ENCODE results near the gene UBE2N.

UBE2N gene

DNA sequence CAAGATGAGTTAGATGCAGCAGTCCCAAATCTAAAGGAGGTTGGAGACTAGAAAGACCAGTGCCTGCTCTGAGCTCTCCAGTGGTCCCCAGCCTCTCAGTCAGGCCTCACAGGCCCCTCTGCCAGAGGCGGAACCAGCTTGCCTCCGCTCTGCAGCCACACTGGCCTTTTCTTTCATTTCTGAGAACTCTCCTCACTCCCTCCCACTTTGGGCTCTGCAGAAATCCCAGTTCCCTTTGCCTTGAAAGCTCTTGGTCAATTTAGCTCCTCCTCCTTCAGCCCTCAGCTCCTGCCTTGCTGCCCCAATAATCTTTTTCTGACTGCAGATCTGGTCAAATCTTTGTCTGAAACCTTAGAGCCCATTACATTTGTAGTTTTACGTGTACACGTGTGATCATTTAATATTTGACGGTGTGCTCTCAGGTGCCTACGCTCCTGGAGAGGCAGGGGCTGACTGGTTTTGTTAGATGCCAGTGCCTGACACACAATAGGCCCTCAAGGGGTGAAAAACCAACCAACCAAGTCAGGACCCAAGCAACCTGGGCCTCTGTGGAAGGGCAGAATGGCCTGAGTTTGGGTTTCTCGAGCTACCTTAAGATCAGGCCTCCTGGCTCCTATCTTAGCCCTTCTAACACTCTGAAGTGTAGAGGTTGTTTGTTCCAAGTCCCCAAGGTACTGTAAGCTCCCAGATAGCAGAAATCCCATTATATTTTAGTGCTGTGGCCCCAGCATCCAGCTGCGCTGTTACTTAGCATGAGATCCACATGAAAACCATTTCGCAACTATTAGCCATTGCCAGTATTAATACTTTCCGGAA is 65.1 kb downstream of the UBE2N start:
- TF ChIP-seq ZFX (IDR thresholded peaks at IDR 0.05) = no peak
- no peak for TF ChIP-seq CTCF (conservative IDR thresholded peaks at IDR 0.05)
- H3K27ac ChIP-seq = no peak overlapping the region

DNA sequence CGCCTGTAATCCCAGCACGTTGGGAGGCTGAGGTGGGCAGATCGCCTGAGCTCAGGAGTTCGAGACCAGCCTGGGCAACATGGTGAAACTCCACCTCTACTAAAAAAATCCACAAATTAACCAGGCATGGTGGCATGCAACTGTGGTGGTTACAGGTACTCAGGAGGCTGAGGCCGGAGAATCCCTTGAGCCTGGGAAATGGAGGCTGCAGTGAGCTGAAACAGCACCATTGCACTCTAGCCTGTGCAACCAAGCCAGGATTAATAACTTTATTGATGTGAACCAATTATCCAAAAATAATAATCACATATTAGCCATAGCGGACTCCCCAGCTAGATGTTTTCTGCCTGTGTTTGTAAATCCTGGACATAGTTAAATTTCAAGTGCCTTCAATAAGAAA is 65.8 kb downstream of the UBE2N start:
- H3K27ac ChIP-seq = no peak overlapping the region
- no peak for TF ChIP-seq ZFX (IDR thresholded peaks at IDR 0.05)
- no peak for TF ChIP-seq CTCF (conservative IDR thresholded peaks at IDR 0.05)

DNA sequence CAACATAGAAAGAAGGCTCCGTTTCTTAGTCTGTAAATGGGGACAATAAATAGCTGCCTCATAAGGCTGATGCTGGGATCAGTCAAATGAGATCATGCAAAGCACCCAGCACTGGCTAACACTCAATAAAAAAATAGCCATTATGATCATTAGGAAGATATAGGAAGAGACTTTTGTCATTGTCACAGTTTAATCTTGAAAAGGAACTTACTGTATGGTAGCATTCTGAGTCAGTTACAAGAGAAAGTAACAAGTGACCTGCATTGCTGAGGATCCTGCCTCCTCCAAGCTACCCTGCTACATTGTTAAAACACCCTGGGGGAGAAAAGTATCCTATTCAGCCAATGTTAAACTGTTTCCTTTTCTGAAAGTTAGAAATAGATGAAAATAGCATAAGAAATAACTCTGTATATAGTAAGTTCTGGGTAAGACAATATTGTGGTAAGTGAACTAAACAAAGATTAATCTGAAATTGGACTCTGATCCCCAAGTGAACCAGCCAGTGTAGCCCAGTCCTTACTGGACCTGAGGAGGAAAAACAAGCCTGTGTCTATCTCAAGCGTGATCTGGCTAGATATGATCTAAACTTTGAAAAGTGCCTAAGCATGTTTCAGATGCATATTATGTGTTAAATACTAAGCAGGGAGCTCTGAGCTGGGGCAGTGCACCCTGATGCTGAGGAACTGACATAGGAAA is 67.6 kb downstream of the UBE2N start:
- TF ChIP-seq CTCF (conservative IDR thresholded peaks at IDR 0.05) (no peak), ZFX (IDR thresholded peaks at IDR 0.05) (no peak)
- no peak overlapping the region for H3K27ac ChIP-seq

DNA sequence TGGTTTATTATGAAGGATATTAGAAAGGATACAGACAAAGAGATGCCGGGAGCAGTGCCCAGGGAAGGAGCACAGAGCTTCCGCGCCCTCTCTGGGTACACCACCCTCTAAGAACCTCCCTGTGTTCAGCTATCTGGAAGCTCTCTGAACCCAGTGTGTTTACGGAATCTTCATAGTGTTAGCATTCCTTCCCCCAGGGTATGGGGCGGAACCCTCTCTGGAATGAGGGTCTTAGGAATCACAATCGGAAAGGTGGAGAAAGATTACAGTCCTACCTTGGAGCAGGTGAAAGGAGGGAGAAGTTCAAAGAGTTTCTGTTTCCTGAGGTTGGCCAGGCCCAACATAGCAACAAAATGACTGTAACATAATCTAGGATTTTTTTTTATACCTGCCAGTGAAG is 70.8 kb downstream of the UBE2N start:
- H3K27ac ChIP-seq = no peak overlapping the region

DNA sequence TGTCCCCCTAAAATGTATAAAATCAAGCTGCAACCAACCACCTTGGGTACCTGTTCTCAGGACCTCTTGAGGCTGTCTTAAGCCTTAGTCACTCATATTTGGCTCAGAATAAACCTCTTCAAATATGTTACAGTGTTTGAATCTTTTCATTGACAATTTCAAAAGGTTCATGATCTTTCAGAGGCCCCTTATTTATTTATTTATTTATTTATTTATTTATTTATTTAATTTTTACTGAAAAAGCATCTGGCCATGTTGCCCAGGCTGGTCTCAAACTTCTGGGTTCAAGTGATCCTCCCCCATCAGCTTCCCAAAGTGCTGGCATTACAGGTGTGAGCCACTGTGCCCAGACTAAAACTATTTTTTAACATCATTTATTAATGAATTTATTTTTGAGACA is 72.2 kb downstream of the UBE2N start:
- no peak overlapping the region for H3K27ac ChIP-seq
- TF ChIP-seq CTCF (conservative IDR thresholded peaks at IDR 0.05) (no peak), ZFX (IDR thresholded peaks at IDR 0.05) (no peak)

More for the DNA sequence above, 70.8 kb downstream of the UBE2N start:
- TF ChIP-seq ZFX (IDR thresholded peaks at IDR 0.05) = no peak
- no peak for TF ChIP-seq CTCF (conservative IDR thresholded peaks at IDR 0.05)

DNA sequence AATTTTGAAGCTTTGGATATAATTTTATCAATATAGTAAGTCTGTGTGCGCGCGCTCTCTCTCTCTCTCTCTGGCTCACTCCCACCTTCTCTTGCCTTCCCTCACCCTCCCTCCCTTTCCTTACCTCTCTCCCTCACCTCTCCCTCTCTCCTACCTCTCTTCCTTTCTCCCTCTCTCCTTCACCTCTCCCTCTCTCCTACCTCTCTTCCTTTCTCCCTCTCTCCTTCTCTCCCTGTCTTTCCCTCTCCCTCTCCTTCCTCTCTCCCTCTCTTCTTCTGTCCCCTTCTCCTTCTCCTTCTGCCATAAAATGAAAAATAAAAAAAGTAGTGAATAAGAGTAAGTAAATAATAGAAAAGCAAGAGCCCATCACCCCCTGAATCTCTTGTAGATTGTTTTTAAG is 73.0 kb downstream of the UBE2N start:
- TF ChIP-seq ZFX (IDR thresholded peaks at IDR 0.05) (no peak), CTCF (conservative IDR thresholded peaks at IDR 0.05) (no peak)
- H3K27ac ChIP-seq = no peak overlapping the region

DNA sequence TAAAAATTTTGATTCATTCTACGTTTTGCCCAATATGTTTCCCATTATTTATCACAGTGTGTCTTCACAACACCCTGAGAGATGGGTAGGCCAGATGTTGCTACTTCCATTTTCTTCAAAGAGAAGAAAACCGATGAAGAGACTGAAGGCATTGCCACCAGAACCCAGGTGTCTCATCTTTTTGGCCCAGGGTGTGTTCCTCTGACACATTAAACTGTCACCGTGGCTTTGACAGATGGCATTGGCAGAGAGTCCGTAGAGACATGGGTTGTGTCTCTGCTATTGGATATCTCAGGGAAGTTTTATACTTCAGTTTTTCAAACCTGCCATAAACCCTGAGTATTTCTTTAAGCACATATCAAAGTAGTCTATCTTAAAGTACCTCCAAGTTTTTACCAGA is 75.3 kb downstream of the UBE2N start:
- TF ChIP-seq ZFX (IDR thresholded peaks at IDR 0.05) = no peak
- TF ChIP-seq CTCF (conservative IDR thresholded peaks at IDR 0.05) = no peak
- H3K27ac ChIP-seq = no peak overlapping the region

All from C4-2B (cell line).